Mammary epithelial cell (primary cell): ENCODE measurements around the gene SLIT3.

ENCODE experiments used
- CTCF ChIP-seq, 2 donors: IDR thresholded peaks in 1 of 2; conservative IDR thresholded peaks in 1 of 2; 2 replicates each; pipeline ENCODE4 v1.5.1; 2011 to 2012; ENCODE audit warnings: inconsistent platforms in 2 of 2, low read length in 2 of 2, mild to moderate bottlenecking in 2 of 2, control low read depth in 1 of 2, low read depth in 1 of 2; ENCODE audit not compliant: insufficient read depth in 1 of 2; ENCODE audit errors: extremely low read depth in 1 of 2
- EZH2 ChIP-seq: IDR thresholded peaks from 2 replicates; pipeline ENCODE4 v1.6.1; 2012; ENCODE audit warnings: low read length, inconsistent platforms, borderline replicate concordance

GRCh38 chr5:169226895-169227294, 74.0 kb downstream of the SLIT3 start:
- TF ChIP-seq CTCF (conservative IDR thresholded peaks at IDR 0.05 in 1 of 2, IDR thresholded peaks at IDR 0.05 in 1 of 2; ENCODE audit: extremely low read depth in 1 of 2, insufficient read depth in 1 of 2, low read depth in 1 of 2, low read length in 2 of 2), result no peak
- no peak for TF ChIP-seq EZH2
